ENCODE results near the gene PACSIN2.

The PACSIN2 gene

DNA sequence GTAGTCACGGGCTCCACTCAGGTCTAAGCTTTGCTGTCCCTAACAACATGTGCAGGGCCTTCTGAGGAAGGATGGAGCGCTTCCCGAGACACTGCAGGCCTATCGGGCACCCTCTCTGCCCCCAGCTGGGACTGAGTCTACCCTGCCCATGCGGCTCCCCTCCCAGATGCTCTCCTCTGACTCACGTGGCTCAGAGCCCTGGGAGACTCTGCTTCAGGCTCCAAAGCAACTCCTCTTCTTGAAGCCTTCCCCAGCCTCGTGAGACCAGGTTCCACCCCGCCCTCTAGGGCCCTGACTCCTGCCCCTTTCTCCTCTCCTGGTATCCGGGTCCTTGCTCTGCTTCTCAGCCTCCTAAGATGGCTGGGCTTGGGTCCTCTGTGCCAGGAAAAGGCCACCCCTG is 129.5 kb downstream of the PACSIN2 start:
- TF ChIP-seq, protein P1, sequence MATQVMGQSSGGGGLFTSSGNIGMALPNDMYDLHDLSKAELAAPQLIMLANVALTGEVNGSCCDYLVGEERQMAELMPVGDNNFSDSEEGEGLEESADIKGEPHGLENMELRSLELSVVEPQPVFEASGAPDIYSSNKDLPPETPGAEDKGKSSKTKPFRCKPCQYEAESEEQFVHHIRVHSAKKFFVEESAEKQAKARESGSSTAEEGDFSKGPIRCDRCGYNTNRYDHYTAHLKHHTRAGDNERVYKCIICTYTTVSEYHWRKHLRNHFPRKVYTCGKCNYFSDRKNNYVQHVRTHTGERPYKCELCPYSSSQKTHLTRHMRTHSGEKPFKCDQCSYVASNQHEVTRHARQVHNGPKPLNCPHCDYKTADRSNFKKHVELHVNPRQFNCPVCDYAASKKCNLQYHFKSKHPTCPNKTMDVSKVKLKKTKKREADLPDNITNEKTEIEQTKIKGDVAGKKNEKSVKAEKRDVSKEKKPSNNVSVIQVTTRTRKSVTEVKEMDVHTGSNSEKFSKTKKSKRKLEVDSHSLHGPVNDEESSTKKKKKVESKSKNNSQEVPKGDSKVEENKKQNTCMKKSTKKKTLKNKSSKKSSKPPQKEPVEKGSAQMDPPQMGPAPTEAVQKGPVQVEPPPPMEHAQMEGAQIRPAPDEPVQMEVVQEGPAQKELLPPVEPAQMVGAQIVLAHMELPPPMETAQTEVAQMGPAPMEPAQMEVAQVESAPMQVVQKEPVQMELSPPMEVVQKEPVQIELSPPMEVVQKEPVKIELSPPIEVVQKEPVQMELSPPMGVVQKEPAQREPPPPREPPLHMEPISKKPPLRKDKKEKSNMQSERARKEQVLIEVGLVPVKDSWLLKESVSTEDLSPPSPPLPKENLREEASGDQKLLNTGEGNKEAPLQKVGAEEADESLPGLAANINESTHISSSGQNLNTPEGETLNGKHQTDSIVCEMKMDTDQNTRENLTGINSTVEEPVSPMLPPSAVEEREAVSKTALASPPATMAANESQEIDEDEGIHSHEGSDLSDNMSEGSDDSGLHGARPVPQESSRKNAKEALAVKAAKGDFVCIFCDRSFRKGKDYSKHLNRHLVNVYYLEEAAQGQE (IDR thresholded peaks at IDR 0.05; ENCODE audit: insufficient read depth in 1 of 2, low read depth in 2 of 2, low read length in 2 of 2): no peak
- TF ChIP-seq SIN3A (IDR thresholded peaks at IDR 0.05; ENCODE audit: borderline replicate concordance, insufficient read depth, low read length): no peak
- TF ChIP-seq POLR2AphosphoS5 (IDR thresholded peaks at IDR 0.05; ENCODE audit: low read depth, low read length): no peak
- TF ChIP-seq FOXP2 (optimal IDR thresholded peaks at IDR 0.05; ENCODE audit: borderline replicate concordance, extremely low read depth, extremely low read length, insufficient read depth): no peak

DNA sequence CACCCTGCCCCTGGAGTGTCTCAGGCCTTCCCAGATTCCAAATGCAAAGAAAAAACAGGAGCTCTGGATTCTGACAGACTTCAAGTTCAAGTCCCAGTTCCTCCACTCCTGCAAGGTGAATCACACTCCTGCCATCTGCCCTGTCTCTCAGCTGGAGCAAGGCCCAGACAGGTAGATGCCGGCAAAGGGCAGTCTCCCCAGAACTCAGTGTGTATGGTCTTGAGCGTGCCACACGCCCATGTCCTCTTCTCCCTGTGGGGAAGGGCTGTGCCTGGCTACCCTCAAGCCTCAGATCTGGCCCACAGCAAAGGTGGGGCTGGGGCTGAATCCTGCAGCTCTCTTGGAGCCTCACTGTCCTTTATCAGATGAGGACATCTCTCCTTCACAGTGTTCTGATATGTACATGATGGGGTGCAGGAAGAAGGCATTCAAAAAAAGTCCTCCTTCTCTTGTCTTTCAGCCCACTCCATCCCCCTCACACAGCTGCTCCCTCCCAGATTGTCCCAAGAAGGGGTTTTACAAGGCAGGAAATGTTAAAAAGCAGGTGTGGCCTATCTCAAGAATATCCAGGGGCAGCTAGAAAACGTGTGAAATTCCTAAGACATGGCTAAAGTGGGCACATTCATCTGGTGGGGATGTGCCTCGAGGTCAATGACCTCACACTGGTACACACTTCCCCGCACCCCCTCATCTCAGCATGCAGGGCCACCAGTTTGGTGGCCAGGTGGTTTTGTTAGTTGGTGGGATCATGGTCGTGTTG is 130.2 kb downstream of the PACSIN2 start:
- TF ChIP-seq SIN3A (IDR thresholded peaks at IDR 0.05; ENCODE audit: borderline replicate concordance, insufficient read depth, low read length) (no peak), FOXP2 (optimal IDR thresholded peaks at IDR 0.05; ENCODE audit: borderline replicate concordance, extremely low read depth, extremely low read length, insufficient read depth) (no peak), POLR2AphosphoS5 (IDR thresholded peaks at IDR 0.05; ENCODE audit: low read depth, low read length) (no peak), TAF1 (IDR thresholded peaks at IDR 0.05; ENCODE audit: borderline replicate concordance, insufficient read depth, low read length) (no peak)
- TF ChIP-seq, protein P1 (IDR thresholded peaks at IDR 0.05; ENCODE audit: insufficient read depth in 1 of 2, low read depth in 2 of 2, low read length in 2 of 2): no peak

DNA sequence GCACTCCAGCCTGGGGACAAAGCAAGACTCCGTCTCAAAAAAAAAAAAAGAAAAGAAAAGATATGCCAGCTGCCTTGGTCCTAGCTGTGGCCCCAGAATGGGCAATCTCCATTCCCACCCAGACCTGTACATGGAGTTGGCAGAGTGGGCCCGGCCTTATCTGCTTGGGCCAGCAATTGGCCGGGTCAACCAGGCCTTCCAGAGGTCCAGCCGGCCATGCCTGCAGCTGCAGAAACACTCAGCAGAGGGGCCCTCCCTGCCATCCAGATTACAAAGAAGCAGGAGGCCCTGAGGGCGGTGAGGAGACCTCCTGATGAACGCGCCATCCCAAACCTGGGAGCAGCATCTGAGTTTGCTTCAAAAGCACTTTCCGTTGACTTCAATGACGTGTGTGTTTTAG is 131.0 kb downstream of the PACSIN2 start:
- TF ChIP-seq SIN3A (IDR thresholded peaks at IDR 0.05; ENCODE audit: borderline replicate concordance, insufficient read depth, low read length): no peak

DNA sequence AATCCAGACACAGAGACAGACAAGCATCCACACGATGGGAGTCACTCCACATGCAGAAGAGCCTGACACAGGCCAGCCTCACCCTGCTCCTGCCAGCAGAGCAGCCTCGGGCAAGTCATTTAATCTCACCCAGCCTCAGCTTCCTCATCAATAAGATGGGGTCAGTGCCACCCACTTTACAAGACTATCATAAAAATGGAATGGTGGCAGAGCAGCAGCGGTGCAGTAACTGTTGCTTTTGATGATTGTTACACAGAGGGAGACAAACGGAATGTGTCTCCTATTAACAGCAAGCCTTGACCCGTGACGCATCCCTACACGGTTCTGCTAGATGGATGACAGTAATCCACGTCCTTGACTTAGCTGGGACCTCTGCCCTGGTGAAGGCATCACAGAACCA is 131.8 kb downstream of the PACSIN2 start:
- no peak for TF ChIP-seq TAF1 (IDR thresholded peaks at IDR 0.05; ENCODE audit: borderline replicate concordance, insufficient read depth, low read length)
- TF ChIP-seq SIN3A (IDR thresholded peaks at IDR 0.05; ENCODE audit: borderline replicate concordance, insufficient read depth, low read length): no peak
- TF ChIP-seq FOXP2 (optimal IDR thresholded peaks at IDR 0.05; ENCODE audit: borderline replicate concordance, extremely low read depth, extremely low read length, insufficient read depth): no peak
- no peak for TF ChIP-seq POLR2AphosphoS5 (IDR thresholded peaks at IDR 0.05; ENCODE audit: low read depth, low read length)
- TF ChIP-seq, protein P1 (IDR thresholded peaks at IDR 0.05; ENCODE audit: insufficient read depth in 1 of 2, low read depth in 2 of 2, low read length in 2 of 2): no peak

DNA sequence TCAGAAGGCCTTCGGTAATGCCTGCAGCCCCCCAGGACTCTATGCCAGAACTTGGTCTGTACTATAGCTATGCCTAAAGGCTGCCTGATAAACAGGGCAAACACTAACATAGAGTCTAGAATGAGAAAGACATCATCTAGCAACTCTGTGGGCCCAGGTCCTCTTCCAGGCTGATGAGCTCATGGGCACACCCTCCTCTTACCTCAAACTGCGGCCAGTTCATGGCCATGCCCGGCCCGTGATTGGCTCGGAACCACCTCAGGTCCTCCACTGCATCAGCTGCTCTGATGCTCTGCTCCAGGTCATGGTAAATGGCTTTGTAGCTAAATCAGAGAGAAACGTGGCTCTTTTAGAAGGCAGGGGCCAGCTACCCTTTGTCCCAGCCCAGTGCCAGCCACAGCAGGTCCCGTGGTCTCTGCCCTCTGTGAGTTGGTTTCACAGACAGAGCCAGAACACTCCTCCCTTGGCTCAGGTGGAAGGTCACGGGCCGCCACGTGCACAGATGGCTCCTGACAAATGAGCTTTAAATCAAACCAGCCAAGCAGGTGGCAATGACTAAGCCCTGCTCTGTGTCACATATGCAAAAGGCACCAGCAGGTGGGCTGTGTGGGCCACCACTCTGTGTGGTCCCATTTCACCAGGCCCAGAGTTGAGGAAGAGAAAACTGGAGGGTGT is 132.8 kb downstream of the PACSIN2 start:
- TF ChIP-seq POLR2AphosphoS5 (IDR thresholded peaks at IDR 0.05; ENCODE audit: low read depth, low read length): no peak
- no peak for TF ChIP-seq SIN3A (IDR thresholded peaks at IDR 0.05; ENCODE audit: borderline replicate concordance, insufficient read depth, low read length)
- no peak for TF ChIP-seq TAF1 (IDR thresholded peaks at IDR 0.05; ENCODE audit: borderline replicate concordance, insufficient read depth, low read length)
- no peak for TF ChIP-seq FOXP2 (optimal IDR thresholded peaks at IDR 0.05; ENCODE audit: borderline replicate concordance, extremely low read depth, extremely low read length, insufficient read depth)
- TF ChIP-seq, protein P1 (IDR thresholded peaks at IDR 0.05; ENCODE audit: insufficient read depth in 1 of 2, low read depth in 2 of 2, low read length in 2 of 2): no peak

All from PFSK-1 (cell line).